ENCODE data around the gene ZRANB1. TPM values are rescaled to one million over a fixed set of nuclear protein-coding genes. Genes with fewer than 3 reads are reported as not detected.

ZRANB1 gene
- total RNA-seq, 1 donor from 2014 or later, result 24.7 TPM

GRCh38 chr10:125014836-125015355 is 73.0 kb downstream of the ZRANB1 start:
- TF ChIP-seq, protein P1, sequence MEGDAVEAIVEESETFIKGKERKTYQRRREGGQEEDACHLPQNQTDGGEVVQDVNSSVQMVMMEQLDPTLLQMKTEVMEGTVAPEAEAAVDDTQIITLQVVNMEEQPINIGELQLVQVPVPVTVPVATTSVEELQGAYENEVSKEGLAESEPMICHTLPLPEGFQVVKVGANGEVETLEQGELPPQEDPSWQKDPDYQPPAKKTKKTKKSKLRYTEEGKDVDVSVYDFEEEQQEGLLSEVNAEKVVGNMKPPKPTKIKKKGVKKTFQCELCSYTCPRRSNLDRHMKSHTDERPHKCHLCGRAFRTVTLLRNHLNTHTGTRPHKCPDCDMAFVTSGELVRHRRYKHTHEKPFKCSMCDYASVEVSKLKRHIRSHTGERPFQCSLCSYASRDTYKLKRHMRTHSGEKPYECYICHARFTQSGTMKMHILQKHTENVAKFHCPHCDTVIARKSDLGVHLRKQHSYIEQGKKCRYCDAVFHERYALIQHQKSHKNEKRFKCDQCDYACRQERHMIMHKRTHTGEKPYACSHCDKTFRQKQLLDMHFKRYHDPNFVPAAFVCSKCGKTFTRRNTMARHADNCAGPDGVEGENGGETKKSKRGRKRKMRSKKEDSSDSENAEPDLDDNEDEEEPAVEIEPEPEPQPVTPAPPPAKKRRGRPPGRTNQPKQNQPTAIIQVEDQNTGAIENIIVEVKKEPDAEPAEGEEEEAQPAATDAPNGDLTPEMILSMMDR (IDR thresholded peaks at IDR 0.05), result no peak
- Histone ChIP-seq H3K36me3 (no peaks in the 10 kb centered on the region), H3K9me3 (no peaks in the 10 kb centered on the region), H3K27me3 (no peaks in the 10 kb centered on the region), H3K4me3 (peak overlapping the region in 1 of 2 donors; percentile 44), H3K27ac (peak overlapping the region; percentile 90 to 94), H3K4me1 (peaks cover 42 to 90% of the 10 kb centered on the region in 2 donors)
- intact Hi-C loops (cut with DNase I), result loop anchor here (1.0 kb wide), 1 partner anchor 16 kb away; no protein-coding TSS in a partner anchor
- no peak for DNase-seq (ENCODE audit: low spot score in 2 of 2)

DNA sequence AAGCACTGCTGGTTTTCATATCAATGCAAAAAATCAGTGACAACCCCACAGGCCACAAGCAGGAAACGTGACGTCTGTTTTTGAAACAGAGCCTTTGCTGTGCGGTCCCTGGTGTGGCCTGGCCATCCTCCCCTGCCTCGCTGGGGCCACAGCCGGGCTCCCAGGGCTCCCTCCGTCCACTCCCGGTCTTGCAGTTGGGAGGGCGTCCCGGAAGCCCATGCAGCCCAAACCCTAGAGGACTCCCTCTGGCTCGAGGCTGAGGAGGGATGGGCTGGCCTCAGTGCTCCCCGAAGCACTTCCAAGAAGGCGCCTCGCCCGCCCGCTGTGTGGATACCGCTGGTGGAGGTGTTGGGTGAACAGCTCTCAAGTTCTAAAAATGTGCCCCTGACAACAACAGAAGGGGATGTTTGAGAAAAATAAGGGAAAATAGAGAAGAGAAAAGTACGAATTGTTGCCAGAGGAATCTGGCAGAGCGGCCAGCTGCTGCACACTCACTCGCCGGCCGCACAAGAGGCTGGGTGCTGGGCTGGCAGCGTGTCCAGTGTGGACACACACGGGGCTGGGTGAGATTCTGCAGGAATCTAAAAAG is 73.5 kb downstream of the ZRANB1 start:
- intact Hi-C loops (cut with DNase I), result loop anchor here (1.0 kb wide), 1 partner anchor 16 kb away; no protein-coding TSS in a partner anchor
- peak in 1 of 2 donors; percentile 84 for DNase-seq (ENCODE audit: low spot score in 2 of 2)
- Histone ChIP-seq H3K4me3 (peak overlapping the region in 1 of 2 donors; percentile 44), H3K27ac (peak overlapping the region; percentile 90 to 94), H3K4me1 (peaks cover 42 to 90% of the 10 kb centered on the region in 2 donors), H3K9me3 (no peaks in the 10 kb centered on the region), H3K36me3 (no peaks in the 10 kb centered on the region), H3K27me3 (no peaks in the 10 kb centered on the region)
- TF ChIP-seq, protein P1 (IDR thresholded peaks at IDR 0.05), result no peak

- Histone ChIP-seq H3K27ac (peak overlapping the region; percentile 90 to 94), H3K36me3 (no peaks in the 10 kb centered on the region), H3K4me1 (peaks cover 39 to 90% of the 10 kb centered on the region in 2 donors), H3K27me3 (no peaks in the 10 kb centered on the region), H3K9me3 (no peaks in the 10 kb centered on the region), H3K4me3 (peak overlapping the region in 1 of 2 donors; percentile 44)
- TF ChIP-seq, protein P1 (IDR thresholded peaks at IDR 0.05), result no peak
- intact Hi-C loops (cut with DNase I), result loop anchor here (1.0 to 2.0 kb wide), 2 partner anchors 17 to 45 kb away; no protein-coding TSS in a partner anchor
- DNase-seq (ENCODE audit: low spot score in 2 of 2), result peak; percentile 85 to 96
These were observed 74.2 kb downstream of the ZRANB1 start for GRCh38 chr10:125016123-125016522.

GRCh38 chr10:125016611-125017202 is 74.8 kb downstream of the ZRANB1 start:
- DNase-seq (ENCODE audit: low spot score in 2 of 2), result peak in 1 of 2 donors; percentile 89
- peak overlapping the region in 1 of 2 donors; percentile 41 for H3K4me3 ChIP-seq
- TF ChIP-seq, protein P1 (IDR thresholded peaks at IDR 0.05), result no peak
- no peaks in the 10 kb centered on the region for H3K27me3 ChIP-seq
- intact Hi-C loops (cut with DNase I), result loop anchor here (1.0 to 2.0 kb wide), 2 partner anchors 17 to 44 kb away; no protein-coding TSS in a partner anchor
- H3K4me1 ChIP-seq, result peaks cover 36 to 90% of the 10 kb centered on the region in 2 donors
- no peaks in the 10 kb centered on the region for H3K9me3 ChIP-seq
- H3K27ac ChIP-seq, result peak overlapping the region; percentile 90 to 94
- no peaks in the 10 kb centered on the region for H3K36me3 ChIP-seq

- Histone ChIP-seq H3K9me3 (no peaks in the 10 kb centered on the region), H3K27ac (peak overlapping the region; percentile 90 to 94), H3K4me1 (peaks cover 44 to 92% of the 10 kb centered on the region in 2 donors), H3K4me3 (no peak overlapping the region), H3K36me3 (no peaks in the 10 kb centered on the region), H3K27me3 (no peaks in the 10 kb centered on the region)
- no peak for DNase-seq (ENCODE audit: low spot score in 2 of 2)
- TF ChIP-seq, protein P1 (IDR thresholded peaks at IDR 0.05), result no peak
- intact Hi-C loops (cut with DNase I), result loop anchor here (2.0 kb wide), 1 partner anchor 43 kb away; no protein-coding TSS in a partner anchor
These were observed 75.8 kb downstream of the ZRANB1 start for GRCh38 chr10:125017547-125018298.

Data from ascending aorta (tissue), 2 donors.